GM19463 (cell line): ENCODE measurements around the gene ULK3.

ENCODE experiments used
- ATAC-seq: cut with Tn5 transposase; IDR thresholded peaks from one replicate; pipeline ENCODE4 v1.9.1; 2021; ENCODE audit warnings: mild to moderate bottlenecking, moderate library complexity; ENCODE audit not compliant: unreplicated experiment

Gene ULK3

DNA sequence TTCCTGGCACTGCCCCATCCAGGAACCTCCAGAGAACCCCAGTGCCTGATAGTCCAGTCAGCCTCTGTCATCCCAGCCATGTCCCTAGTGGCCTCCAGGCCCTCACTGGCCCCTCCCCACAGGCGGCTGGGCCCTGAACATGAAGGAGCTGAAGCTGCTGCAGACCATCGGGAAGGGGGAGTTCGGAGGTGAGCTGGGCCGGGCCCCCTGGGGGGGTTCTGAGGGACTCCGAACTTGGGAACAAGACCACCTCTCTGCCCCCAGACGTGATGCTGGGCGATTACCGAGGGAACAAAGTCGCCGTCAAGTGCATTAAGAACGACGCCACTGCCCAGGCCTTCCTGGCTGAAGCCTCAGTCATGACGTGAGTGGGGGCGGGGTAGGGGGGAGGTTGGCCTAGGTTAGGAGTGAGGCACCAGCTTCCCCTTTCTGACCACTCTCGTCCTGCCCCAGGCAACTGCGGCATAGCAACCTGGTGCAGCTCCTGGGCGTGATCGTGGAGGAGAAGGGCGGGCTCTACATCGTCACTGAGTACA, 42.3 kb downstream of the ULK3 start:
- no peak for ATAC-seq

DNA sequence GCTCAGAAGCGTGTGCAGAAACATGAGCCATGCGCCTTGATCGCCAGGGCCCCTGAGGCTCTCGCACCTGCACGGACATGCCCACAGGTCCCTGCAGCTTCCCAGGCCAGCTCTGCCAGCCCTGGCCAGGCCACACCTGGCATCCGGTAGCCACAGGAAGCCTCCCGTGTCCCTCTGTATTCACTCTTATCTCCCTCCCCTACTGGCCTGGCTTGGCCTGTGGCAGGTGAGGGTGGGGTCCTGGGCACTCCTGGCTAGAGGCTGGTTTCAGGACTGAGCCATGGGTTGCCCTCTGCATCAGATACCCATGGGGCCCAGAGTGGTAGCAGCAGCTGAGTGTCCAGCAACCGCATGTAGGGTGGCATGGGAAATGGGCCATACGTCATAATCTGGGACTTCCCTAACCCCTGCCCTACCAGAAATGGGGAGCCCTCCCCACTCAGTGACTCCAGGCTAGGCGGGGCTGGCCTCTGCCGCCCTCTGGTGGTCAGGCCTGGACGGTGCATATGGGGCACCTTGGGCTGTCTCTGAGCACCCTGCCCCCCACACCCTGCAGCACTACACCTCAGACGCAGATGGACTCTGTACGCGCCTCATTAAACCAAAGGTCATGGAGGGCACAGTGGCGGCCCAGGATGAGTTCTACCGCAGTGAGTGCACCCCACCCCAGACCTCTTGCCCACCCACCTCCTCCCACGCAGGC, 42.9 kb downstream of the ULK3 start:
- peak; percentile 80 for ATAC-seq

DNA sequence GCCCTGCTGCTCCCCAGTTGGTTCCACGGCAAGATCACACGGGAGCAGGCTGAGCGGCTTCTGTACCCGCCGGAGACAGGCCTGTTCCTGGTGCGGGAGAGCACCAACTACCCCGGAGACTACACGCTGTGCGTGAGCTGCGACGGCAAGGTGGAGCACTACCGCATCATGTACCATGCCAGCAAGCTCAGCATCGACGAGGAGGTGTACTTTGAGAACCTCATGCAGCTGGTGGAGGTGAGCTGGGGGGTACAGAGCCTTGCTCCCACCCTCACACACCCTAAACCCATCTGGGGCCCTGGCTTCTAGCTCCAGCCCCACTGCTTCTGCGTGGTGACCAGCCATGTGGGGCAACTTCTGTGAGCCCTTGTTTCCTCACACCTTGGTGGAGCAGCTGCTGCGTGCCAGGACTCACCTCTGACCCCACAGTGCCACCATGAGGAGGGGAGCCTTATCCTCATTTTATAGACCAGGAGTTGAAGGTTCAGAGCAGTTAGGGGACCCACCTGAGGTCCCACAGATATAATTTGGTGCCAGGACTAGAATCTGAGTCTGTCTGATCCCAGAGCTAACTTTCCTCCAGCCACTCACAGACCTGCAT, 43.6 kb downstream of the ULK3 start:
- no peak for ATAC-seq

DNA sequence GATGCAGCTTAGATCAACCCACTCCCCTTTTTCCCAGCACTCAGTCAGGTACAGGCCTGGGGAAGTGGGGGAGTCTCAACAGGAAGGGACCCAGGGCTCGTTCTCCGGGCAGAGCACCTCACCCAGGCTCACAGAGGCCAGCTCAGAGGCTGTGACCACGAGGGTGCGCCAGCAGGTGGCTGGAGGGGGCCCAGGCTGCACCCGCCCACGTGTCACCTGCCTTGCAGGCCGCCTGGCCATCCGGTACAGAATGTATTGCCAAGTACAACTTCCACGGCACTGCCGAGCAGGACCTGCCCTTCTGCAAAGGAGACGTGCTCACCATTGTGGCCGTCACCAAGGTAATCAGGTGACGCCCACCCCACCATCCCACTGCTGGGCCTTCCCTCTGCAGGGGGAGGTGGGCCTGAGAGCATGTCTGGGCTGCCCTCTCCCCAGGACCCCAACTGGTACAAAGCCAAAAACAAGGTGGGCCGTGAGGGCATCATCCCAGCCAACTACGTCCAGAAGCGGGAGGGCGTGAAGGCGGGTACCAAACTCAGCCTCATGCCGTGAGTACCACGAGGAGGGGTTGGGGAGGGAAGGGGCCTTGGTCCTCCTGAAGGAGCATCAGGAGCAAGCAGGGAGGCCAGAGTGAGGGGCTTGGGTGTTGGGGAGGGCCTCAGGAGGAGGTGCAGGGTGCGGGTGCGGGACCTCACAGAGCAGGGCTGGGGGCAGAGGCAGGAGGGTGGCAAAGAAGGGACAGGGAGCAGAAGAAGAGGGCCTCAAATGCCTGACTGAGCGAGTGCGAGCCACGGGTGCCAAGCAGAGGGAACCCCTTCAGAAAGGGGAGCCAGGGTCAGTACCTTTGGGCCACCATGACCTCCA, 44.3 kb downstream of the ULK3 start:
- ATAC-seq, result no peak

DNA sequence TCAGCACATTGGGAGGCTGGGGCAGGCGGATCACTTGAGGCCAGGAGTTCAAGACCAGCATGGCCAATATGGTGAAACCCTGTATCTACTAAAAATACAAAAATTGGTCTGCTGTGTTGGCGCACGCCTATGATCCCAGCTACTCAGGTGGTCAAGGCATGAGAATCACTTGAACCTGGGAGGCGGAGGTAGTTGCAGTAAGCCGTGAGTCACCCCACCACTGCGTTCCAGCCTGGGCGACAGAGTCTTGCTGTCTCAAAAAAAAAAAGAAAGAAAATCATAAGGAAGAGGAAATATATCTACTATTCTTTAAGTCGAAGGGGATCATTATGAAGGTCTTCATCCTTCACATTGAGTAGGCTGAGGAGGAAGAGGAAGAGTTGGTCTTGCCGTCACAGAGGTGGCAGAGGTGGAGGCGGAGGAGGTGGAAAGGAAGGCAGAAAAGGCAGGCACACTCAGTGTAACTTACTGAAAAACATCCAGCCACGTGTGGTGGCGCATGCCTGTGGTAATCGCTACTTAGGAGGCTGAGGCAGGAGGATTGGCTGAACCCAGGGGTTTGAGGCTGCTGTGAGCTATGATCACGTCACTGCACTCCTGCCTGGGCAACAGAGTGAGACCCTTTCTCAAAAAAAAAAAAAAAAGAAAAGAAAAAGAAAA, 46.9 kb downstream of the ULK3 start:
- no peak for ATAC-seq

DNA sequence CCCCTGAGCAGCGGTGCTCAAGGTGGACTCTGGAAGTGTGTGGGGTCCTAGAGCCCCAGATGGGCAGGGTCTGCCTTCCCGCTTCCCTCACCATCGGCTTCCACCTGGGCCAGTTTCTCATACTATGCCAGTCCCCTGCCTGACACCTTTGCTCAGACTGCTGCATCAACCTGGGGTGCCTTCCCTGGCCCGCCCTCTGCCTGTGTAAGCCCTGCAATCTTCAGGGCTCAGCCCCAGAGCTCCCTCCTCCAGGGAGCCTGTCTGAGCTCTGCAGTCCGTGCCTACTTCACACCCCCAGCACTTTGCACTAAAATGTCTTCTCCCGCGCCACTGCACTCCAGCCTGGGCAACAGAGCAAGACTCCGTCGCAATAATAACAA, 48.0 kb downstream of the ULK3 start:
- ATAC-seq, result no peak

DNA sequence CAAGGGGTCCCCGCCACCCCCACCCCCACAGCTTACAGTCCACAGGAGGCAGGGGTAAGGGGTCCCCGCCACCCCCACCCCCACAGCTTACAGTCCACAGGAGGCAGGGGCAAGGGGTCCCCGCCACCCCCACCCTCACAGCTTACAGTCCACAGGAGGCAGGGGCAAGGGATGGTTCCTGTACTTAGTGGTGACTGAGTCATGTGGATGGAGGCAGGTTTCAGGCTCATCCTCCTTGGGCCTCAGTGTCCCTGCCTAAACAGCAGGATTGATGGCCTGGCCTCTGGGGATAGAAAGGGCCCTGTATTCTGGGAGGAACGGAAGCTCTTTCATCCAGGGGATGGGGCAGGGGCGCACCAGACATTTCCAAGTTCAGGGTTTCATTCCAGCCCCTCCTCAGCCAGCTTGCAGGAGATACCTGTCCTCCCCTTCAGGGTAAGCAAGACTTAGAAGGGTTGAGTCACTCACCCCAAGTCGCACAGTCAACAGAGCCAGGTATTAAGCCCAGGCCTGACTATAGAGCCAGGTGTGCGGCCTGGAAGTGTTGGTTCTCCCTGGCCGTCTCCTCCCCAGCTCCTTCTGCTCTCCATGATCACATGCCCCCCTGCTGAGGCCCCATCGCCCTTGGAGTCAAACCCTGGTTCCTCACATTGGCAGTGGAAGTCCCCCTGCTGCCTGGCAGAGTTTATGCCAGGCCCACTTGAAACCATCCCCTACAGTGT, 48.5 kb downstream of the ULK3 start:
- no peak for ATAC-seq

DNA sequence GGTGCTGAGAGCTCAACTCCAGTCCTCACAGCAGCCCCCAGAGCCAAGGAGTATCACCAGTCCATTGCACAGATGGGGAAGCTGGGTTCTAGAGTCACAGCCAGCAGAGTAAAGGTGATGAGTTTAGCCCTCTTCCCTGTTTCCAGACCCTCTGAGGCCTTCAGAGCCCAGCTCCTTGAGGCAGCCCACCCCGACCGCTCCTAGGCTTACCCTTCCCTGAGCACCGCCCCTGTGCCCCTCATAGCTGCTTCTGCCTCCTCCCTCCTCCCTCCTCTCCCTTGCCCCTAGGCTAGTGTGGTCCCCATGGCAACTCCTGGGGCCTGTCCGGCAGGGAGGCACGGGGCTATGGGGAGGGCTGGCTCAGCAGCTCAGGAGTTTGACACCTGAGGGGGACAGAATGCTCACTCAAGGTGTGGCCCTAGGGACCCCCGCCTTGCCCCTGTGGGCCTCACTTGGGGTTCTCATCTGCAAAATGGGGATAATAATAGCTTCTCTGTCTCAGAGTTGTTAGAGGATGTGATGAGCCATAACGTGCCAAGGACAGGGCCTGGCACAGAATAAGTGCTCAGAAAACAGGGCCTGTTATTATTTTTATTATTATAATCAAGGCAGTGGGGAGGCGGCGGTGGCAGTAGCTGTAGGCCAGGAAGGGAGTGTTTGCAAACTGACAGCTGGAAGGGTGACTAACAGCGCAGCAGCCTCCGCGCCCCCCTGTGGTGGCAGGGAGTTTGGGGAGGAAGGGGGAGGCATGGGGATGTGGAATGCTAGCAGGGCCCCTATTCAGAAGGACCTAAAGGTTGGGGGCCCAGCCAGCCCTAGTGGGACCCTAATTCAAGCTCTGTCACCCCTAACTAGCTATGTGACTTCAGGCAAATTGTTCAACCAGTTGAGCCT, 49.6 kb downstream of the ULK3 start:
- no peak for ATAC-seq

DNA sequence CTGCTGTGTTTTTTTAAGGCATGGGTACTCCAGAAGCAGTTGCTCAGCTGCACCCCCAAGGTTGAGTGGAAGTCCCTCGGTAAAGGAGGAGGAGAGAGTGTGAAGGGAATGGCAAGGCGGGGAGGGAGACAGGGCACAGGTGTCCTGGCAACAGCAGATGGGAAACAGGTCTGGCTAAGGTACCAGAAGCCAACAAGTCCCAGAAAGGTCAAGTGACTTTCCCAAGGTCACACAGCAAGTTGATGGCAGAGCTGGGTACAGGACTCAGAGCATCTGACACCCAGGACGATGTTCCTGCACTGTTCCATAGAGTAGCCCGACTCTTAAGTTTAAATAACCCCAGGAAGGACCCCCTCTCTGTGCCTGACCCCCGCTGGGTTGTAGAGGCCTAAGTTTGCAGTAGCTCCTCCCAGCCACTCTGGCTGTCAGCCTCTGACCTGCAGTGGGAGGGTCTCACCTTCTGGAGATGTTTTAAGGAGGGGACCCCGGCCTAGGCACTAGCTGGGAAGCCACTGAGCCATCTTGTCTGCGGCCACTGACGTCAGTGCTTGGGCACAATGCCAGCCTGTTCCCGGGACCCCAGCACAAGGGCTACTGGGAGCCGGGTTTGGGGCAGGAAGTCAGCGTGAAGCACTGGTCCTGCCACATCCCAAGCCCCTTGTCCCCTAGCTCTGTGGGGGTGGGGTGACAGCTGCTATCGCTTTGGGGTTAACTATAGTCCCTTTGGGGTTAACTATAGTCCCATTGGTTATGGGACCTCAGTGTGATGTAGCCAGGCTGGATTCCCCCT, 50.5 kb downstream of the ULK3 start:
- ATAC-seq, result no peak

DNA sequence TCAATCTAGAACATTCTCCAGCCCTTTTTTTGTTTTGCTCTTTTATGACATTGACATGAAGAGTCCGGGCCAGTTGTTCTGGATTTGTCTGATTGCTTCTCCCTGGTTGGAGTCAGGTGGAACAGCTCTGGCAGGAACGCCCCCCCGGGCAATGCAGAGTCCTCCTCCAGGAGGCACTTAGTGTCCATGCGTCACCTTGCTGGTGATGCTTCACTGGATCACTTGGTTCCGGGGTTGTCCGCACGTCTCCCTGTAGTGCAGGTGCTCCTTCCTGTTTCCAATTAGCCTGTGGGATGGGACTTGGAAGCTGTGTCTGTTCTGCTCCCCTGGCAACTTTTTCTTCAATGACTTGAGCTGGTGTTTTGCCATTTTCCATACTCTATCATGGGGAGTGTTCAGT, 51.3 kb downstream of the ULK3 start:
- no peak for ATAC-seq

DNA sequence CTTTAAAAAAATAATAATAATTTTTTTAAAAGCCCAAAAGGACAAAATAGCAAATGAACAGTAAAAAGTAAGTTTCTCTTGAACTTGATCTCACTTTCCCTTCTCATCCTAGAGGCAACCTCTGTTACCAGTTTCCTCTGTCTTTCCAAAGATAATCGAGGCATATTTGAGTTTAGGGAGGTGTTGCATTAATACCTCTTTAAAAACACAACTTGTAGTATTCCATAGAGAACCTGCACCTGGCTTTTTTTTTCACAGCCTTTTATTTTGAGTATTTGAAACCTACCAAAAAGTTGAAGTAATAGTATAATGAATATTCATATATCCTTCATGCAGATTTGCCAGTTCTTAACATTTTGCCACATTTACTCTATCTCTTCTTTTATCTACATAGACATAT, 51.9 kb downstream of the ULK3 start:
- no peak for ATAC-seq

DNA sequence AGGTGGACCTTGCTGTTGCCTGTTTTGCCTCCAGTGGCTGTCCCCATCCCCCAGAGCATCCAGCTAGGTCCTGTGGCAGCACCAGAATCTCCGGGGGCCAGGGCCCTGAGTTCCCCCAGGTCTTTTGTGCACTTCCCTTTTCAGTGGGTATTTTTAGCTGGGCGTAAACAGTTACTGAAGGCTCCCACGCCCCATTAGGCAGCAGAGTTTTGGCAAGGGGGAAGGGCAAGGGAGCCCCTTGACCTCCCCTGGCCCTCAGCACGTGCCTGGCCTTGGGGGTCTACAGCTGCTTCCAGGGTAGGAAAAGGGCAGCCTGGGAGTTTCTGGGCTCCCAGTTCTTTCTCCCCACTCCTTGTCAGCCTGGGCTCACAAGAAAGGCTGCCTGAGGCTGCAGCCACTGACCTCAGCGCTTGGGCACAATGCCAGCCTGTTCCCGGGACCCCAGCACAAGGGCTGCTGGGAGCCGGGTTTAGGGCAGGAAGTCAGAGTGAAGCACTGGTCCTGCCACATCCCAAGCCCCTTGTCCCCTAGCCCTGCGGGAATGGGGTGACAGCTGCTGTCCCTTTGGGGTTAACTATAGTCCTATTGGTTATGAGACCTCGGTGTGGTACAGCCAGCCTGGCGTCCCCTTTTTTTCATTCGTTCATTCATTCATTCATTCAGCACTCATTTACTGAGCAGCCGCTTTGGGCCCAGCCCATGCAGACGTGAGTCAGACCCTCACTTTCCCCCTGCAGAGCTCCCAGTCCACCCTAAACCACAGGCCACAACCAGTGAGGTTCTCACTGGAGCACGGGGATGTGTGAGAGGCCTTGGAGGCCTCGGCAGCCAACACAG, 52.7 kb downstream of the ULK3 start:
- no peak for ATAC-seq

DNA sequence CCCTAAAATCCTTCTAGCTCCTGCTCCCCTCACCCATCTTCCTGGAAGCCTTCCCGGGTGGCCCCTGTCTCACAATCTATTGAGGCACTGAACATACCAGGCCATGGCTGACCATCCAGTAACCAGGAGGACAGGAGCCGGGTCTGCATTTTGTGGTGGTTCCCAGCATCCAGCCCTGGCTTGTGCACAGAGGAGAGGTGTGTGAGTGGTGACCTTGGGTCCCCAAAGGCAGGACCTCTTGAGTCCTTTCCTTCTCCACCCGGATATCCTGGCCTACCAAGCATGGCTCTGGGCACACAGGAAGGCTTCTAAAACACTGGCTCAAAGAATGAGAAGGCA, 53.2 kb downstream of the ULK3 start:
- ATAC-seq, result no peak

DNA sequence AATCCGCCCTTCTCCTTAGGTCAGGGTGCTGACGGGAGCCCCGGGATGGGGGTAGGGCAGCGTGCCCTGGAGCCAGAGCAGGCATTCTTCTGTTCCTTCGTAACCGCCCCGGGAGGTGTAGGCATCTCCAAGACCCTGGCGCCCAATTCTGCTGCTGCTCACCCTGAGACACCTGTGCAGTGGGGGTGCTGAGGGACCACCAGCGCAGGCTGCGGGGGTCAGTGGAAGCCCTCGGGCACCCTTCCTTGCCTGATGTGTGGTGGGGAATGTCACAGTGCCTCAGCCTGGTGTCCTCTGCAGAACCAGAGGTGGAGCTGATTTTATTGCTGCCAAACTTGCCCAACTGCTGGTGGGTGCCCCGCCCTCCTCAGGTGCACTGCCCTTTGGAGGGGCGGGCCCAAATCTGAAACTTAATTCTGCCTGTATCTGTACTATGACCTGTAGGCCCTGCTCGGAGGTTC, 53.8 kb downstream of the ULK3 start:
- ATAC-seq, result no peak

DNA sequence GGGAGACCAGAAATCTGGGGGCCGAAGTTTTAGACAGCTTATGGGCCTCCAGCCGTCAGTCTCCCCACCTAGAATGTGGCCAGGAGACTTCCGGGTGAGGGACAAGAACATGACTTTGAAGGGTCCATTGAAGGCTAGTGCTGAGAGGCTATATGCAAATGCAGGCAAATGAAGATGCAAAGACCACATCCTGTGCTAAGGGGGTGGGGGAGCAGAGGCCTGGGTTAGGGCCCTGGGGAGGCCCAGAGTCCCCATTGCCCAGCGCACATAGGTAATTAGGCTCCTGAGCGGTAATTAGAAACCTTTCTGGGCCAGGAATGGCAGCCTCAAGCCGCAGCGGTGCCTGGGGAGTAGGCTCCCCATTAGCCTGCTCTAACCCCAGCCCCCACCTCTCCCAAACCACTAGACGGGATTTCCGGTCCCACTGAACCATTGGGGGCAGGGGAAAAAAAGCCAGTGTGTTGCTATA, 54.2 kb downstream of the ULK3 start:
- peak; percentile 28 for ATAC-seq

DNA sequence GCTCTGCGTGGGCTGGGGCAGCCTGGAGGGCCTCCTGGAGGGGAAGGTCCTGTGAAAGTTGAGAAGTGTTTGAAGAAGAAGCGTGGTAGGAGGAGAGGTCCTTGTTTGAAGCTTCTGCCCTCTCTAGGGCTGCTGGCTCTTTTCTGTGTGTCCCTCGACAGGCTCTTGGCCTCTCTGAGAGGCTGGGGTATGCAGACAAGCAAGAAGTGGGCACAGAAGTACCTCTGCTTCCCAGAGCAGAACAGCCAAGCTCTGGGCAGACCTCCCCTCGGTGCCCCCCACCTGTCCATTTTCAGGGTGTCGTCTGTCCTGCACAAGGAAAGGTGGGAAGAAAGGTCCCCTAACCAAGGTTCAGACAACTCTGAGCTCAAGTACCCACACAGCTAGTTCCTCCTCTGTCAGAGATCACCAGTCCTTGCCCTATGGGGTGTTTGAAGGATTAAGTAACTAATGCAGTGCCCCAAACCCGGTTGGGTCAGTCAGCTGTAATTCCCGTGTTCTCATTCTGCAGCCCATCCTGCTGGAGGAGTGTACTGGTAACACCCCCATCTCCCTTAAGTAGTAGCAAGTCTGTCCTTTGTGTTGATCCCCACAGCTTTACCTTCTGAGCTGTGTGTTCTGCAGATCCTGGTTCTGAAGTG, 54.8 kb downstream of the ULK3 start:
- no peak for ATAC-seq
